Stimulated activated CD4-positive, alpha-beta T cell treated with anti-CD3 and anti-CD28 coated beads, Interleukin-2, amount 100 ng/mL, for 24 hours (primary cell): ENCODE measurements around the gene TNFSF9.
"Not testable (repeated sequence)": the region's sequence is repeated elsewhere in the genome, so short reads cannot be mapped to it uniquely, and the experiment has no call there.

ENCODE experiments used
- DNase-seq, 2 donors: peaks; one replicate each; pipeline ENCODE4 v3.0.0-alpha.2; 2020

TNFSF9 gene

GRCh38 chr19:6532244-6532999 is 1.6 kb downstream of the TNFSF9 start:
- DNase-seq, result no peak

GRCh38 chr19:6533000-6533328 is 2.1 kb downstream of the TNFSF9 start:
- no peak for DNase-seq

DNA sequence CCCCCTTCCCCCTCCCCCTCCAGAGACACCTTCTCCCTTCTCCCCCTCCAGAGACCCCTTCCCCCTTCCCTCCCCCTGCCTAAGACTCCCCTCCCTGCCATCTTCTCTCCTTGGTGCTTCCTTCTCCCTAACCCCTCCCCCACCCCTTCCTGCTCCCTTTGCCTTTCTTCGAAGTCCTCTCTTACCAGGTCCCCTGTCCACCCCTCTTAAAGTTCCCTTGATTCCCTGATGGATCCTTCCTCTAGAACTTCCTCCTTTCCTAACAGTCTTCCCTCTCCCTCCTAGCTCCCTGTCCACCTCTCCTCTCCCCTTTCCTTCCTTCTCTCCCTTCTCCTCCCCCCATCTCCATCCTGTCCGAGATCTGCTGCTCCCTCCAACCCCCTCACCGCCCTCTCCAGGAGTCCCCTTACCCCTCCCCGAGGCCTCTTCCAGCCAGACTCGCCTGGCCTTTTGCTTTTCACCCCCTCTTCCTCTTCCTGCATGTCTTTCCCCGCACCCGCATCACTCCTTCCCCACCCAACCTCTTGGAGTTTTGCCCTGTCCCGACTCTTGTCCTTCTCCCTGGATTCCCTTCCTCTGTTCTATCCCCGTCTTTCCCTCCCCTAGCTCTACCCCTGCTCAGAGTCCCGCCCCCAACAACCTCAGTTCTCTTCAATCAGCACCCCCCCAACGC is 3.1 kb downstream of the TNFSF9 start:
- DNase-seq, result no peak

DNA sequence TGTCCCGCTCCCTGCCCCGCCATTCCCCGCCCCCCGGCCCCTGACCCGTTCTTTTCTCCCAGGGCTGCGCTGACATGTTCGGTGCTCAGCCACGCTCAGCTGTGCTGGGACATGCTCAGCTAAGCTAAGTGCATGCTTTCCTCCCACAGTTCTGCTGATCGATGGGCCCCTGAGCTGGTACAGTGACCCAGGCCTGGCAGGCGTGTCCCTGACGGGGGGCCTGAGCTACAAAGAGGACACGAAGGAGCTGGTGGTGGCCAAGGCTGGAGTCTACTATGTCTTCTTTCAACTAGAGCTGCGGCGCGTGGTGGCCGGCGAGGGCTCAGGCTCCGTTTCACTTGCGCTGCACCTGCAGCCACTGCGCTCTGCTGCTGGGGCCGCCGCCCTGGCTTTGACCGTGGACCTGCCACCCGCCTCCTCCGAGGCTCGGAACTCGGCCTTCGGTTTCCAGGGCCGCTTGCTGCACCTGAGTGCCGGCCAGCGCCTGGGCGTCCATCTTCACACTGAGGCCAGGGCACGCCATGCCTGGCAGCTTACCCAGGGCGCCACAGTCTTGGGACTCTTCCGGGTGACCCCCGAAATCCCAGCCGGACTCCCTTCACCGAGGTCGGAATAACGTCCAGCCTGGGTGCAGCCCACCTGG is 3.7 kb downstream of the TNFSF9 start:
- no peak for DNase-seq

GRCh38 chr19:6535558-6536137 is 4.8 kb downstream of the TNFSF9 start:
- DNase-seq, result no peak

DNA sequence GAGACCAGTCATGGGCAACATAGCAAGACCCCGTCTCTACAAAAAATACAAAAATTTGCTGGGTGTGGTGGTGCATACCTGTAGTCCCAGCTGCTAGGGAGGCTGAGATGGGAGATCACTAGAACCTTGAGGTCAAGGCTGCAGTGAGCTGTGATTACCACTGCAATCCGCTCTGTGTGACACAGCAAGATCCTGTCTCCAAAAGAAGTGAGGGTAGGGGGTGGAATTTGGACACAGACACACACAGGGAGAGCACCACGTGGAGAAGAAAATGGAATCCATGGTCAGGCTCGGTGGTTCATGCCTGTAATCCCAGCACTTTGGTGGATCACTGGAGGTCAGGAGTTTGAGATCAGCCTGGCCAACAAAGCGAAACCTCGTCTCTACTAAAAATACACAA is 8.7 kb downstream of the TNFSF9 start:
- no peak for DNase-seq

GRCh38 chr19:6540918-6541689 is 10.3 kb downstream of the TNFSF9 start:
- DNase-seq, result no peak

GRCh38 chr19:6543866-6544347 is 13.1 kb downstream of the TNFSF9 start:
- DNase-seq, result no peak

DNA sequence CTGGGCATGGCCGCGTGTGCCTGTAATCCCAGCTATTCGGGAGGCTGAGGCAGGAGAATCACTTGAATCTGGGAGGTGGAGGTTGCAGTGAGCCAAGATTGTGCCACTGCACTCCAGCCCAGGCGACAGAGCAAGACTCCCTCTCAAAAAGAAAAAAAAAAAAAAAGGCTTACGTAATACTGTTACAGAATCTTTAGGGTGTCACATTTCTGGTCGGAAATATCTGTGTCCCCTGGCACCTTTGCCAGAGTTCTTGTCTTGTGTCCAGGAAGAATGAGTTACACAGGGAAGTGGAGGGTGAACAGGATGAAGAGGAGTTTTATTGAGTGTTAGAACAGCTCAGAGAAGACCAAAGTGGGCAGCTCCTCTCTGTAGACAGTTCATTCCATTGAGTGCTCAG is 19.9 kb downstream of the TNFSF9 start:
- DNase-seq, result not testable (repeated sequence)

- no peak for DNase-seq
These were observed 20.3 kb downstream of the TNFSF9 start for GRCh38 chr19:6551091-6551490.

GRCh38 chr19:6551607-6552450 is 21.0 kb downstream of the TNFSF9 start:
- DNase-seq, result peak; percentile 44 to 69

GRCh38 chr19:6556043-6556449 is 25.2 kb downstream of the TNFSF9 start:
- DNase-seq, result no peak

DNA sequence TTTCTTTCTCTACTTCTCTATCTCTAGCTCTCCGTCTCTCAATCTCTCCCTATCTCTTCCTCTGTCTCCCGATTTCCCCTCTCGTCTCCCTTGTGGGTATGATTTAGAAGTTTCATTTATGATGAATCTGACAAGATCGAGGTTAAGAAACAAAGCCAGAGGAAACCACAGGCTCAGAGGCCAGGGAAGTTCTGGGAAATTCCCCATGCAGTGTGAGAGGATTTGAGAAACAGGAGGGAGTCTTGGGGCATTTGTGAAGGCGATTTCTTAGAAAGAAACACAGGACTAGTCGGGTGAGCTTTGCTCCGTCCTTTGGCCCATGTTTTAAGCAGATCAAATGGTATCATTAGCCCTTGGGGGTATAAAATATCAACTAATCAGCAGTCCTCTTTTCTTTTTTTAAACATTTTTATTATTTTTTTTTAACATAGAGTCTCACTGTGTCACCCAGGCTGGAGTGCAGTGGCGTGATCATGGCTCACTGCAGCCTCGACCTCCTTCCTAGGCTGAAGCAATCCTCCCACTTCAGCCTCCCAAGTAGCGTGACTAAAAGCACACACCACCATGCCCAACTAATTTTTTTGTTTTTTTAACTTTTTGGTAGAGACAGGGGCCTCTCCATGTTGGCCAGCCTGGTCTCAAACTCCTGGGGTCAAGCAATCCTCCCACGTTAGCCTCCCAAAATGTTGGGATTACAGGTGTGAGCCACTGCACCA is 25.8 kb downstream of the TNFSF9 start:
- DNase-seq, result no peak

GRCh38 chr19:6562437-6562836 is 31.6 kb downstream of the TNFSF9 start:
- DNase-seq, result not testable (repeated sequence)

GRCh38 chr19:6564393-6564792 is 33.6 kb downstream of the TNFSF9 start:
- no peak for DNase-seq

DNA sequence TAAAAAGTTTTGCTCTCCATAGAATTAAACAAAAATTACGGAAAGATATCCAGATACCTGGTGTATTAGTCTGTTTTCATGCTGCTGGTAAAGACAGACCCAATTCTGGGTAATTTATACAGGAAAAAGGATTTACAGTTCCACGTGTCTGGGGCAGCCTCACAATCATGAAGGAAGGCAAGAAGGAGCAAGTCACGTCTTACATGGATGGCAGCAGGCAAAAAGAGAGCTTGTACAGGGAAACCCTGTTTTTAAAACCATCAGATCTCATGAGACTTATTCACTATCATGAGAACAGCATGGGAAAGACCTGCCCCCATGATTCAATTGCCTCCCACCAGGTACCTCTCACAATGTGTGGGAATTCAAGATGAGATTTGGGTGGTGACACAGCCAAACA is 35.9 kb downstream of the TNFSF9 start:
- not testable (repeated sequence) for DNase-seq

GRCh38 chr19:6568010-6568526 is 37.2 kb downstream of the TNFSF9 start:
- DNase-seq, result no peak

- no peak for DNase-seq
These were observed 38.0 kb downstream of the TNFSF9 start for GRCh38 chr19:6568816-6569215.

GRCh38 chr19:6570764-6571163 is 39.9 kb downstream of the TNFSF9 start:
- DNase-seq, result no peak

DNA sequence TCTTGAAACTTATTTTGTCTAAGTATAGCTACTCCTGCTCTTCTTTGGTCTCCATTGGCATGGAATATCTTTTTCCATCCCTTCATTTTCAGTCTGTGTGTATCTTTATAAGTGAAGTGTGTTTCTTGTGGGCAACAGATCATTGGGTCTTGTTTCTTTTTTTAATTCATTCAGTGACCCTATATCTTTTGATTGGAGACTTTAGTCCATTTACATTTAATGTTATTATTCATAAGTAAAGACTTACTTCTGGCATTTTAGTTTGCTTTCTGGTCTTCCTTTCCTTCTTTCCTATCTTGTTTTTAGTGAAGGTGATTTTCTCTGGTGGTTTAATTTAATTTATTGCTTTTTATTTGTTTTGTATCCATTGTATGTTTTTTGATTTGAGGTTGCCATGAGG is 40.3 kb downstream of the TNFSF9 start:
- no peak for DNase-seq

GRCh38 chr19:6572217-6572616 is 41.4 kb downstream of the TNFSF9 start:
- no peak for DNase-seq
